ENCODE data around the gene ENHO.

ENHO gene

GRCh38 chr9:34522971-34523797, at the start of gene ENHO:
ENHO (minus strand) TSS chr9:34522990; CDS start chr9:34521695, 1,295 bp downstream.
- DNase-seq: peak; percentile 98

- DNase-seq: no peak
Observed at GRCh38 chr9:34572092-34572491, 49.3 kb upstream of the ENHO start.

- DNase-seq: no peak
Observed at GRCh38 chr9:34571481-34571810, 48.7 kb upstream of the ENHO start.

- DNase-seq: no peak
Observed at GRCh38 chr9:34570809-34571480, 48.2 kb upstream of the ENHO start.

- no peak for DNase-seq
Observed at GRCh38 chr9:34570376-34570775, 47.6 kb upstream of the ENHO start.

- no peak for DNase-seq
Observed at GRCh38 chr9:34568774-34569173, 46.0 kb upstream of the ENHO start.

- no peak for DNase-seq
Observed at GRCh38 chr9:34568133-34568532, 45.3 kb upstream of the ENHO start.

GRCh38 chr9:34566972-34567371, 44.2 kb upstream of the ENHO start:
- no peak for DNase-seq

- DNase-seq: no peak
Observed at GRCh38 chr9:34566322-34566721, 43.5 kb upstream of the ENHO start.

- no peak for DNase-seq
Observed at GRCh38 chr9:34565856-34566255, 43.1 kb upstream of the ENHO start.

GRCh38 chr9:34564617-34565016, 41.8 kb upstream of the ENHO start:
- DNase-seq: no peak

GRCh38 chr9:34563262-34563661, 40.5 kb upstream of the ENHO start:
- DNase-seq: no peak

GRCh38 chr9:34562135-34562745, 39.5 kb upstream of the ENHO start:
- no peak for DNase-seq

- DNase-seq: no peak
Observed at GRCh38 chr9:34560599-34561214, 37.9 kb upstream of the ENHO start.

GRCh38 chr9:34559624-34560455, 37.0 kb upstream of the ENHO start:
- no peak for DNase-seq

GRCh38 chr9:34558919-34559623, 36.3 kb upstream of the ENHO start:
- DNase-seq: no peak

GRCh38 chr9:34558364-34558763, 35.6 kb upstream of the ENHO start:
- no peak for DNase-seq

GRCh38 chr9:34557426-34558321, 34.9 kb upstream of the ENHO start:
- DNase-seq: no peak

- no peak for DNase-seq
Observed at GRCh38 chr9:34556949-34557348, 34.2 kb upstream of the ENHO start.

GRCh38 chr9:34555936-34556525, 33.2 kb upstream of the ENHO start:
- no peak for DNase-seq

GRCh38 chr9:34555500-34555899, 32.7 kb upstream of the ENHO start:
- no peak for DNase-seq

Data from 8988T (cell line).